ENCODE data around the gene CLIC4. TPM values are rescaled to one million over a fixed set of nuclear protein-coding genes. Genes with fewer than 3 reads are reported as not detected.

CLIC4 gene
- total RNA-seq, 1 experiment from 2014 or later, result 262 TPM

DNA sequence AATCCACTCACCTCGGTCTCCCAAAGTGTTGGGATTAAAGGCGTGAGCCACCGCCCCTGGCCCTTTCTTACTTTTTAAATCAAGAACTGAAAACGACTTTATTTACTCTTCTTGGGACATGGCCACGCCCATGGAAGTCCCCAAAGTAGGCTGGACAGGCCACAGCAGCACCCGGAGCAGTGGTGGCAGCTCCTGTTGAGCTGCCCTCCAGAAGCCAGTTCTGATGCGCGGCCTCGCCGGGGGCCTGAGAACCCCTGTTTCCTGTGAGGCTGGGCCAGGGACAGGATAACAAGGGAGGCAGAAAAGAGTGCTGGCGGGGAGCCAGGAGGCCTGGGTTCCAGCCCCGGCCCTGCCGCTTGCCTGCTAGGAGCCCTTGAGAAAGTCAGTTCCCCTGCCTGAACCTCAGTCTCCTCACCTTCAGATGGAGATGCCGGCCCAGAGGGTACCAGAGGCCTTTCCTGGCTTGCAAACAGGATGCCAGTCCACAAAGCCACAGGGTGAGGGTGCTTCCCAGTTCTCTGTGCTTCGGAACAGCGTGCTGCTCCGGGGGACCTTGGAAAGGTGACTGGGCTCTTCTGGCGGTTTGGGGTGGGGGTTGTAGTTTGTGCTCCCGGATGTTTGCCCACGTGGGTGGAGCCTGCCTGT lies 125.4 kb downstream of the CLIC4 start (continued):
- TF ChIP-seq, protein P1, sequence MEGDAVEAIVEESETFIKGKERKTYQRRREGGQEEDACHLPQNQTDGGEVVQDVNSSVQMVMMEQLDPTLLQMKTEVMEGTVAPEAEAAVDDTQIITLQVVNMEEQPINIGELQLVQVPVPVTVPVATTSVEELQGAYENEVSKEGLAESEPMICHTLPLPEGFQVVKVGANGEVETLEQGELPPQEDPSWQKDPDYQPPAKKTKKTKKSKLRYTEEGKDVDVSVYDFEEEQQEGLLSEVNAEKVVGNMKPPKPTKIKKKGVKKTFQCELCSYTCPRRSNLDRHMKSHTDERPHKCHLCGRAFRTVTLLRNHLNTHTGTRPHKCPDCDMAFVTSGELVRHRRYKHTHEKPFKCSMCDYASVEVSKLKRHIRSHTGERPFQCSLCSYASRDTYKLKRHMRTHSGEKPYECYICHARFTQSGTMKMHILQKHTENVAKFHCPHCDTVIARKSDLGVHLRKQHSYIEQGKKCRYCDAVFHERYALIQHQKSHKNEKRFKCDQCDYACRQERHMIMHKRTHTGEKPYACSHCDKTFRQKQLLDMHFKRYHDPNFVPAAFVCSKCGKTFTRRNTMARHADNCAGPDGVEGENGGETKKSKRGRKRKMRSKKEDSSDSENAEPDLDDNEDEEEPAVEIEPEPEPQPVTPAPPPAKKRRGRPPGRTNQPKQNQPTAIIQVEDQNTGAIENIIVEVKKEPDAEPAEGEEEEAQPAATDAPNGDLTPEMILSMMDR (IDR thresholded peaks at IDR 0.05), result no peak

DNA sequence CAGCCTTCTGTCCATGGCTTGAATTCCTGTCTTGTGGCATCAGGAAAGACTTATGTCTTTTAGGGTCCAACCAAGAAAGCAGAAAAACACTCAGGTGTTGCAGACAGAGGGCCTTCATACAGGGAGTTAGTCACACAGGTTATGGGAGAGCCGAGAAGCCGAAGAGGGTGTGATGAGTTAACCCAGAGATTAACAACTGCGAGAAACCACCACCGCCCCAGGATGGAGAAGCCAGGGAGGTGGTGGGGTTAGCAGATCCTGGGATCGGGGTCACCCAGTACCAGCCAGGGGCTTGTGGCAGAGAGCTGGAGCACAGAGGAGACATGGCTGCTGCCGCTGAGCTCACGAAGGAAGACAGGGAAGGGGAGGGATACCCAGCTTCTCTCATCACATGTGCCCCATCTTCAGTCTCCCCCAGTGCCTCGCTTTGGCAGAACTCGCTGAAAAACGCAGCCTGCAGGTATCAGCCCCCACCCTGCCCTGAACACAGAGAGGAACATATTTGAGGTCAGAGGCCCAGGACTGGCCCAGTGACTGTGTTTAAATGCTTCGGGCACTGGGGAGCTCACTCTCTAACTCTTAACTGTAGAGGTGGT lies 126.2 kb downstream of the CLIC4 start:
- CTCF ChIA-PET, result interaction anchor here (1.1 to 2.0 kb wide), 3 partner anchors 9 to 38 kb away, joined by 3 to 5 read pairs (median 4); no protein-coding TSS in a partner anchor
- H3K4me3 Mint-ChIP-seq, result no peak overlapping the region

DNA sequence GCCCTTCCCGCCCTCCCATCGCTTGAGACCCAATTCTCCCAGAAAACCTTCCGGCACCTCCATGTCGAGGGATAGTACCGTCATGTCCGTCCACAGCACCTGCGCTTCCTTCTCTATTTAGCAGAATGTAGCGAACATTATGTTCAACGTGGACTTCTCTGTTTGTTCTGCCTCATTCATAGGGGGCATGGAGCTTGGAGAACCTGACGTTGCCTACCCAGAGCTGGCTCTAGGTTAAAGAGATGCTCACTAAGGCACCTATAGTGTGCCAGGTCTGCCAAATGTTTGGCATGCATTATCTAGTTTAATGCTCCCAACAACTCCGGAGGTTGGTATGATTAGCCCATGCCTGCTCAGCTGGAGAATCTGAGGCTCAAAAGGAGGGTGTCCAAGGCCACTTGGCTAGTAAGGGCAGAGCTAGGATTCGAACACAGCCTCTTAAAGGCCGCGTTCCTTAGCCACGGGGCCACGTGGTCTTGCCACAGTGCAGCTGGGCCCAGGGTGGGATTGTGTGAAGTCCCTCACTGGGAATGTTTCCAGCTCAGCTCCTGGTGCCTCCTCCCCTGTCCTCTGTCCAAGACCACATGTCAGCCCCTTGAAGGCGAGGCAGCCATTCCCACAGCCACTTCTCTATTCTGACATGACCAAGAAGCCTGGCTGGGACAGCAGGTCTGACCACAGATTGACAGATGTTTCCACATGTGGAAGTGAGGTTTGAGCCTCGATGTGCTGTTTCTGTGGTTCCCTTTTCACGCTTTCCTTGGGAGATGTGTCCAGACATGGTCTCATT lies 127.0 kb downstream of the CLIC4 start:
- H3K4me1 Mint-ChIP-seq, result peaks cover 14% of the 10 kb centered on the region
- CTCF ChIA-PET, result interaction anchor here (1.2 to 2.0 kb wide), 2 partner anchors 10 to 26 kb away, joined by 4 to 5 read pairs; no protein-coding TSS in a partner anchor
- TF ChIP-seq EMX1 (CRISPR knock-in tag; IDR thresholded peaks at IDR 0.05), result no peak
- TF ChIP-seq ZBTB21 (CRISPR knock-in tag; IDR thresholded peaks at IDR 0.05; ENCODE audit: borderline replicate concordance), result no peak
- TF ChIP-seq, protein P2, sequence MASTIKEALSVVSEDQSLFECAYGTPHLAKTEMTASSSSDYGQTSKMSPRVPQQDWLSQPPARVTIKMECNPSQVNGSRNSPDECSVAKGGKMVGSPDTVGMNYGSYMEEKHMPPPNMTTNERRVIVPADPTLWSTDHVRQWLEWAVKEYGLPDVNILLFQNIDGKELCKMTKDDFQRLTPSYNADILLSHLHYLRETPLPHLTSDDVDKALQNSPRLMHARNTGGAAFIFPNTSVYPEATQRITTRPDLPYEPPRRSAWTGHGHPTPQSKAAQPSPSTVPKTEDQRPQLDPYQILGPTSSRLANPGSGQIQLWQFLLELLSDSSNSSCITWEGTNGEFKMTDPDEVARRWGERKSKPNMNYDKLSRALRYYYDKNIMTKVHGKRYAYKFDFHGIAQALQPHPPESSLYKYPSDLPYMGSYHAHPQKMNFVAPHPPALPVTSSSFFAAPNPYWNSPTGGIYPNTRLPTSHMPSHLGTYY (CRISPR knock-in tag; IDR thresholded peaks at IDR 0.05), result no peak
- TF ChIP-seq, protein P3, sequence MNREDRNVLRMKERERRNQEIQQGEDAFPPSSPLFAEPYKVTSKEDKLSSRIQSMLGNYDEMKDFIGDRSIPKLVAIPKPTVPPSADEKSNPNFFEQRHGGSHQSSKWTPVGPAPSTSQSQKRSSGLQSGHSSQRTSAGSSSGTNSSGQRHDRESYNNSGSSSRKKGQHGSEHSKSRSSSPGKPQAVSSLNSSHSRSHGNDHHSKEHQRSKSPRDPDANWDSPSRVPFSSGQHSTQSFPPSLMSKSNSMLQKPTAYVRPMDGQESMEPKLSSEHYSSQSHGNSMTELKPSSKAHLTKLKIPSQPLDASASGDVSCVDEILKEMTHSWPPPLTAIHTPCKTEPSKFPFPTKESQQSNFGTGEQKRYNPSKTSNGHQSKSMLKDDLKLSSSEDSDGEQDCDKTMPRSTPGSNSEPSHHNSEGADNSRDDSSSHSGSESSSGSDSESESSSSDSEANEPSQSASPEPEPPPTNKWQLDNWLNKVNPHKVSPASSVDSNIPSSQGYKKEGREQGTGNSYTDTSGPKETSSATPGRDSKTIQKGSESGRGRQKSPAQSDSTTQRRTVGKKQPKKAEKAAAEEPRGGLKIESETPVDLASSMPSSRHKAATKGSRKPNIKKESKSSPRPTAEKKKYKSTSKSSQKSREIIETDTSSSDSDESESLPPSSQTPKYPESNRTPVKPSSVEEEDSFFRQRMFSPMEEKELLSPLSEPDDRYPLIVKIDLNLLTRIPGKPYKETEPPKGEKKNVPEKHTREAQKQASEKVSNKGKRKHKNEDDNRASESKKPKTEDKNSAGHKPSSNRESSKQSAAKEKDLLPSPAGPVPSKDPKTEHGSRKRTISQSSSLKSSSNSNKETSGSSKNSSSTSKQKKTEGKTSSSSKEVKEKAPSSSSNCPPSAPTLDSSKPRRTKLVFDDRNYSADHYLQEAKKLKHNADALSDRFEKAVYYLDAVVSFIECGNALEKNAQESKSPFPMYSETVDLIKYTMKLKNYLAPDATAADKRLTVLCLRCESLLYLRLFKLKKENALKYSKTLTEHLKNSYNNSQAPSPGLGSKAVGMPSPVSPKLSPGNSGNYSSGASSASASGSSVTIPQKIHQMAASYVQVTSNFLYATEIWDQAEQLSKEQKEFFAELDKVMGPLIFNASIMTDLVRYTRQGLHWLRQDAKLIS (CRISPR knock-in tag; IDR thresholded peaks at IDR 0.05; ENCODE audit: borderline replicate concordance), result no peak
- TF ChIP-seq TEAD4 (CRISPR knock-in tag; IDR thresholded peaks at IDR 0.05), result no peak
- TF ChIP-seq, protein P4, sequence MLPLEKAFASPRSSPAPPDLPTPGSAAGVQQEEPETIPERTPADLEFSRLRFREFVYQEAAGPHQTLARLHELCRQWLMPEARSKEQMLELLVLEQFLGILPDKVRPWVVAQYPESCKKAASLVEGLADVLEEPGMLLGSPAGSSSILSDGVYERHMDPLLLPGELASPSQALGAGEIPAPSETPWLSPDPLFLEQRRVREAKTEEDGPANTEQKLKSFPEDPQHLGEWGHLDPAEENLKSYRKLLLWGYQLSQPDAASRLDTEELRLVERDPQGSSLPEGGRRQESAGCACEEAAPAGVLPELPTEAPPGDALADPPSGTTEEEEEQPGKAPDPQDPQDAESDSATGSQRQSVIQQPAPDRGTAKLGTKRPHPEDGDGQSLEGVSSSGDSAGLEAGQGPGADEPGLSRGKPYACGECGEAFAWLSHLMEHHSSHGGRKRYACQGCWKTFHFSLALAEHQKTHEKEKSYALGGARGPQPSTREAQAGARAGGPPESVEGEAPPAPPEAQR (CRISPR knock-in tag; IDR thresholded peaks at IDR 0.05), result no peak
- TF ChIP-seq, protein P5, sequence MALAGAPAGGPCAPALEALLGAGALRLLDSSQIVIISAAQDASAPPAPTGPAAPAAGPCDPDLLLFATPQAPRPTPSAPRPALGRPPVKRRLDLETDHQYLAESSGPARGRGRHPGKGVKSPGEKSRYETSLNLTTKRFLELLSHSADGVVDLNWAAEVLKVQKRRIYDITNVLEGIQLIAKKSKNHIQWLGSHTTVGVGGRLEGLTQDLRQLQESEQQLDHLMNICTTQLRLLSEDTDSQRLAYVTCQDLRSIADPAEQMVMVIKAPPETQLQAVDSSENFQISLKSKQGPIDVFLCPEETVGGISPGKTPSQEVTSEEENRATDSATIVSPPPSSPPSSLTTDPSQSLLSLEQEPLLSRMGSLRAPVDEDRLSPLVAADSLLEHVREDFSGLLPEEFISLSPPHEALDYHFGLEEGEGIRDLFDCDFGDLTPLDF (CRISPR knock-in tag; IDR thresholded peaks at IDR 0.05), result no peak
- H3K4me3 Mint-ChIP-seq, result no peak overlapping the region
- no peaks in the 10 kb centered on the region; the same call in 1 of the 2 replicates for H3K27me3 Mint-ChIP-seq (ENCODE audit: low read depth)
- no peaks in the 10 kb centered on the region for H3K9me3 Mint-ChIP-seq
- ATAC-seq, result no peak
- POLR2A ChIA-PET, result no interaction called here
- DNase-seq (ENCODE audit: low spot score), result no peak
- no peak overlapping the region for H3K27ac Mint-ChIP-seq
- no peaks in the 10 kb centered on the region for H3K36me3 Mint-ChIP-seq

More for the DNA sequence above, 126.2 kb downstream of the CLIC4 start:
- TF ChIP-seq ETV6 (CRISPR knock-in tag; IDR thresholded peaks at IDR 0.05), result no peak
- TF ChIP-seq MYBL2 (CRISPR knock-in tag; IDR thresholded peaks at IDR 0.05), result no peak
- TF ChIP-seq, protein P6, sequence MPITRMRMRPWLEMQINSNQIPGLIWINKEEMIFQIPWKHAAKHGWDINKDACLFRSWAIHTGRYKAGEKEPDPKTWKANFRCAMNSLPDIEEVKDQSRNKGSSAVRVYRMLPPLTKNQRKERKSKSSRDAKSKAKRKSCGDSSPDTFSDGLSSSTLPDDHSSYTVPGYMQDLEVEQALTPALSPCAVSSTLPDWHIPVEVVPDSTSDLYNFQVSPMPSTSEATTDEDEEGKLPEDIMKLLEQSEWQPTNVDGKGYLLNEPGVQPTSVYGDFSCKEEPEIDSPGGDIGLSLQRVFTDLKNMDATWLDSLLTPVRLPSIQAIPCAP (CRISPR knock-in tag; IDR thresholded peaks at IDR 0.05), result no peak
- TF ChIP-seq TCF7 (CRISPR knock-in tag; IDR thresholded peaks at IDR 0.05; ENCODE audit: low read depth), result no peak
- TF ChIP-seq, protein P7, sequence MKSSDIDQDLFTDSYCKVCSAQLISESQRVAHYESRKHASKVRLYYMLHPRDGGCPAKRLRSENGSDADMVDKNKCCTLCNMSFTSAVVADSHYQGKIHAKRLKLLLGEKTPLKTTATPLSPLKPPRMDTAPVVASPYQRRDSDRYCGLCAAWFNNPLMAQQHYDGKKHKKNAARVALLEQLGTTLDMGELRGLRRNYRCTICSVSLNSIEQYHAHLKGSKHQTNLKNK (CRISPR knock-in tag; IDR thresholded peaks at IDR 0.05), result no peak
- TF ChIP-seq OVOL2 (CRISPR knock-in tag; IDR thresholded peaks at IDR 0.05; ENCODE audit: borderline replicate concordance), result no peak
- no peak for TF ChIP-seq ATF1 (CRISPR knock-in tag; IDR thresholded peaks at IDR 0.05)
- no peak for TF ChIP-seq SOX15 (CRISPR knock-in tag; IDR thresholded peaks at IDR 0.05)
- TF ChIP-seq GABPB1 (CRISPR knock-in tag; IDR thresholded peaks at IDR 0.05), result no peak
- TF ChIP-seq, protein P8, sequence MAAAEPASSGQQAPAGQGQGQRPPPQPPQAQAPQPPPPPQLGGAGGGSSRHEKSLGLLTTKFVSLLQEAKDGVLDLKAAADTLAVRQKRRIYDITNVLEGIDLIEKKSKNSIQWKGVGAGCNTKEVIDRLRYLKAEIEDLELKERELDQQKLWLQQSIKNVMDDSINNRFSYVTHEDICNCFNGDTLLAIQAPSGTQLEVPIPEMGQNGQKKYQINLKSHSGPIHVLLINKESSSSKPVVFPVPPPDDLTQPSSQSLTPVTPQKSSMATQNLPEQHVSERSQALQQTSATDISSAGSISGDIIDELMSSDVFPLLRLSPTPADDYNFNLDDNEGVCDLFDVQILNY (CRISPR knock-in tag; IDR thresholded peaks at IDR 0.05), result no peak
- no peak for TF ChIP-seq NR1H2 (CRISPR knock-in tag; IDR thresholded peaks at IDR 0.05)
- no peak for TF ChIP-seq TP53 (CRISPR knock-in tag; IDR thresholded peaks at IDR 0.05)
- TF ChIP-seq ZNF138 (CRISPR knock-in tag; conservative IDR thresholded peaks at IDR 0.05), result no peak
- TF ChIP-seq, protein P9, sequence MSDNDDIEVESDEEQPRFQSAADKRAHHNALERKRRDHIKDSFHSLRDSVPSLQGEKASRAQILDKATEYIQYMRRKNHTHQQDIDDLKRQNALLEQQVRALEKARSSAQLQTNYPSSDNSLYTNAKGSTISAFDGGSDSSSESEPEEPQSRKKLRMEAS (CRISPR knock-in tag; IDR thresholded peaks at IDR 0.05), result no peak
- TF ChIP-seq SMAD3 (CRISPR knock-in tag; IDR thresholded peaks at IDR 0.05; ENCODE audit: borderline replicate concordance), result no peak
- TF ChIP-seq ZNF219 (CRISPR knock-in tag; IDR thresholded peaks at IDR 0.05; ENCODE audit: borderline replicate concordance), result no peak
- TF ChIP-seq CBFB (CRISPR knock-in tag; IDR thresholded peaks at IDR 0.05; ENCODE audit: low read depth), result no peak
- H3K4me1 Mint-ChIP-seq, result peaks cover 10% of the 10 kb centered on the region
- no peaks in the 10 kb centered on the region for H3K9me3 Mint-ChIP-seq
- no peak for DNase-seq (ENCODE audit: low spot score)
- ATAC-seq, result no peak
- H3K27ac Mint-ChIP-seq, result no peak overlapping the region
- H3K36me3 Mint-ChIP-seq, result no peaks in the 10 kb centered on the region
- POLR2A ChIA-PET, result no interaction called here
- H3K27me3 Mint-ChIP-seq (ENCODE audit: low read depth), result no peaks in the 10 kb centered on the region; the same call in 1 of the 2 replicates
